ENCODE results near the gene TBC1D7.

TBC1D7 gene

GRCh38 chr6:13308332-13308731, 20.0 kb downstream of the TBC1D7 start:
- no peak for TF ChIP-seq POLR2A (IDR thresholded peaks at IDR 0.05; ENCODE audit: extremely low read depth, insufficient read length)
- TF ChIP-seq CTCF (IDR thresholded peaks at IDR 0.05; ENCODE audit: low read depth, low read length): no peak
- TF ChIP-seq MAX (IDR thresholded peaks at IDR 0.05; ENCODE audit: low read depth, low read length): no peak
- TF ChIP-seq MYC (IDR thresholded peaks at IDR 0.05; ENCODE audit: low read depth, low read length): no peak
- H3K4me3 ChIP-seq (ENCODE audit: low read depth, low read length): no peak overlapping the region
- DNase-seq (ENCODE audit: low read depth): no peak

- TF ChIP-seq POLR2A (IDR thresholded peaks at IDR 0.05; ENCODE audit: extremely low read depth, insufficient read length) (no peak), CTCF (IDR thresholded peaks at IDR 0.05; ENCODE audit: low read depth, low read length) (no peak), MAX (IDR thresholded peaks at IDR 0.05; ENCODE audit: low read depth, low read length) (no peak), MYC (IDR thresholded peaks at IDR 0.05; ENCODE audit: low read depth, low read length) (no peak)
- DNase-seq (ENCODE audit: low read depth): no peak
- no peak overlapping the region for H3K4me3 ChIP-seq (ENCODE audit: low read depth, low read length)
Measured at GRCh38 chr6:13307508-13307995, 20.8 kb downstream of the TBC1D7 start.

- H3K4me3 ChIP-seq (ENCODE audit: low read depth, low read length): no peak overlapping the region
- no peak for TF ChIP-seq POLR2A (IDR thresholded peaks at IDR 0.05; ENCODE audit: extremely low read depth, insufficient read length)
- no peak for TF ChIP-seq MAX (IDR thresholded peaks at IDR 0.05; ENCODE audit: low read depth, low read length)
- no peak for TF ChIP-seq MYC (IDR thresholded peaks at IDR 0.05; ENCODE audit: low read depth, low read length)
- no peak for TF ChIP-seq CTCF (IDR thresholded peaks at IDR 0.05; ENCODE audit: low read depth, low read length)
- no peak for DNase-seq (ENCODE audit: low read depth)
Measured at GRCh38 chr6:13305791-13306190, 22.5 kb downstream of the TBC1D7 start.

GRCh38 chr6:13305288-13305687, 23.0 kb downstream of the TBC1D7 start:
- DNase-seq (ENCODE audit: low read depth): no peak
- TF ChIP-seq POLR2A (IDR thresholded peaks at IDR 0.05; ENCODE audit: extremely low read depth, insufficient read length) (no peak), CTCF (IDR thresholded peaks at IDR 0.05; ENCODE audit: low read depth, low read length) (no peak), MYC (IDR thresholded peaks at IDR 0.05; ENCODE audit: low read depth, low read length) (no peak), MAX (IDR thresholded peaks at IDR 0.05; ENCODE audit: low read depth, low read length) (no peak)
- H3K4me3 ChIP-seq (ENCODE audit: low read depth, low read length): no peak overlapping the region

GRCh38 chr6:13304580-13305260, 23.6 kb downstream of the TBC1D7 start:
- TF ChIP-seq MYC (IDR thresholded peaks at IDR 0.05; ENCODE audit: low read depth, low read length) (no peak), MAX (IDR thresholded peaks at IDR 0.05; ENCODE audit: low read depth, low read length) (no peak), POLR2A (IDR thresholded peaks at IDR 0.05; ENCODE audit: extremely low read depth, insufficient read length) (no peak), CTCF (IDR thresholded peaks at IDR 0.05; ENCODE audit: low read depth, low read length) (no peak)
- no peak overlapping the region for H3K4me3 ChIP-seq (ENCODE audit: low read depth, low read length)
- no peak for DNase-seq (ENCODE audit: low read depth)

Measured in NB4 (cell line).